ENCODE measurements around the gene CYP27B1. TPM values are rescaled to one million over a fixed set of nuclear protein-coding genes. Genes with fewer than 3 reads are reported as not detected.
"Not testable (repeated sequence)": the region's sequence is repeated elsewhere in the genome, so short reads cannot be mapped to it uniquely, and the experiment has no call there.

The CYP27B1 gene
- total RNA-seq, 1 donor from 2014 or later: 3.8 TPM

DNA sequence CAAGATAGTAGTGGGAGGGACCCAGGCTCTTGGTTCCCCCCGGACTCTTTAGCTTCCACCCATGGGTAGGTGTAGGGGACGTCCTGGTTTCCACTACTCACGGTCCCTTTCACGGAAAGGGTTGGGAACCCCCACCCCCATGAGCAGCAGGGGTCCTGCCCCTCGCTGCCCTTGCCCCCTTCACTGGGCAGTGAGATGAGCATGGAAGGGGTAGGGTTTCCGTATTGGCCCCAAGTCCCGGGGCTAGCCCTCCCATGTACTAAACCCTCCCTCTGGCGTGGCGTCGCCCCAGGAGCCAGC lies 41.1 kb downstream of the CYP27B1 start:
- intact Hi-C loops (cut with micrococcal nuclease): no loop called here

DNA sequence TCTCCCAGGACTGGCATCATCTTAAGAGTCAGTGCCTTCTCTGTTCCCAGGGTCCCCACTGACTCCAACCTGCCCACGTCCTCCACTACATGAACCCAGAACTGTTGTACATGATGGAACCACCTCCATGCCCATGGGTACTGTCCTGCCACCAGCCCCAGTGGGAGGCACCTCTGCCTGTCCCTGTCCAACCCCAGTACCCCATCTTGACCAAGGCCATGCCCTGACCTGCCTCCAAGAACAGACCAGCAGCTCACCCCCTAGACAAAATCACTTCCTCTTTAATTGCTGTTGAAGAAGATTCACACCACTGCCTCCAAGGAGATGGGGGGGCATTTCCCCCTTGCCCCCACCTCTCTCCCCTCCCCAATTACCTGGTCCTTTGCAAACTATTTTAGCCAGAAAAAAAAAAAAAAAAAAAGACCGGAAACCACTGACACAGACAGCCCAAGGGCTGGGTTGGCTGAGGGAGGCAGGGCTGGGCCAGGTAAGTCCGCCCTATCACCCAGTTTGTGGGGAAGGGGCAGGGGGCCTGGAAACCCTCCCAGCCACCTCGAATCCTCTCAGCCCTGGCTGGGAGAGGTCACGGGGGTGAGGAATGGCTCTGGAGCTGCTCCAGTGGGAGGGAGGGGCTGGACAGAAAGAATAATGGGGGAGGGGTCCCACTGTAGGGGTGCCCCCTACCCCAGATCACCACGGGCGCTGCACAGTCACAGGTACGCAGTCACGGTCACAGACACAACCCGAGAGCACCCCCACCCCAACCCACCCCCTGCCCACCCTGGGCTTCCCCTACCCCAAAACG lies 41.7 kb downstream of the CYP27B1 start:
- intact Hi-C loops (cut with micrococcal nuclease): no loop called here

DNA sequence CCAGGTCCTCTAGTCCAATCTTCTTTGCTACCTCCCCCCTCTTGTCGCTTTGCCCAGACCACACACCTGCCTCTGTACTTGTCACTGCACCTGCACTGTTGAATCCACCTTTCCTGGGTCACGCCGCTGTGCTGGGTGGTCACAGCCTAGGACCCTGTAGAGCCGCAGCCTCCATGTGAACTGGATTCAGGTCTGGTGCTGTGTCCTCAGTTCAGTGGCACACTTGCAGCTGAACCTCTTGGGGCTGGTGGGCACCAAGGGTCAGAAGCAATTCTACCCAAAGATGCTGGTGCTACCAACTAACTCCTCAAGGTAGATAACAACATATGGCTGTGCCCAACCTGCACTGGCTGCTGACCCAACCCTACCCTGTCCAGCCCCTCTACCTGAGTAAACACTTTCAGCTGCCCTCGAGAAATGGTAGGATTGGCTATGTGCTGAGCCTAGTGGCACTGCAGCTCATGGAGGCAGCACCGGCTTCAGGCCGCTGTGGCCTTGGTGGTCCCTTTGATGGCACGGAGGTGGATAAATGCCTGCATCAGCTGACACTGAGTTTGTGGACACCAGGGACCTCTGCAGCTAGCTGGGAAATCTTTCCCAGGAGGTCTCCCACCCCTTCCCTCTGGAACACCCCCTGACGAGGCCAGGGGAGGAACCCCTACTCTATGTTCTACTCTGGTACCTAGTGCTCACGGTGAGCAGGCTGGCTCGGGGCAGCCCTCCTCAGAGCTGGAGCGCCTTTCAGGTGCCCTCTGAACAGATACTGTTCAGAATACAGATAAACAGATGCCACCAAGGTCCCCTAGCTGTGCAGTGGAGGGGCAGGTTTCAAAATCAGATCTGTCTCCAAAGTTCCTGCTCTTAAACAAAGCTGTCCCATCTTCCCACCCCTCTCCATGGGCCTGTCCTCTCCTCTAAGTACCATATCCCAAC lies 42.6 kb downstream of the CYP27B1 start:
- intact Hi-C loops (cut with micrococcal nuclease): no loop called here

DNA sequence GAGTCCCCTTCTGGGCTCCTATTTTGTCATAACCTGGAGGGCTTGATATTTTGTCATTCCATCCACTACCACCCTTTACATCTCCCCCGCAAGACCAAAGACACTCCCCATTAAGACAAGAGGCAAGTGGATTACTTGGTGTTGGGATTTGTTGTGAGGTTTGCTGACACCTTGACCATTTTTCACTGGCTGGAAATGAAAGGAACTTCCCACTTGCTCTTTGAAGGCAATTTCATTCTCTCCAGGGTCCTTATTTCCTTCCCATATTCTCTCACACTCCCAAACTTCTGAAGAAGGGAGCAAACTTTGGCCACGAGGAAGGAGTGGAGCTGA lies 43.3 kb downstream of the CYP27B1 start:
- intact Hi-C loops (cut with micrococcal nuclease): no loop called here

DNA sequence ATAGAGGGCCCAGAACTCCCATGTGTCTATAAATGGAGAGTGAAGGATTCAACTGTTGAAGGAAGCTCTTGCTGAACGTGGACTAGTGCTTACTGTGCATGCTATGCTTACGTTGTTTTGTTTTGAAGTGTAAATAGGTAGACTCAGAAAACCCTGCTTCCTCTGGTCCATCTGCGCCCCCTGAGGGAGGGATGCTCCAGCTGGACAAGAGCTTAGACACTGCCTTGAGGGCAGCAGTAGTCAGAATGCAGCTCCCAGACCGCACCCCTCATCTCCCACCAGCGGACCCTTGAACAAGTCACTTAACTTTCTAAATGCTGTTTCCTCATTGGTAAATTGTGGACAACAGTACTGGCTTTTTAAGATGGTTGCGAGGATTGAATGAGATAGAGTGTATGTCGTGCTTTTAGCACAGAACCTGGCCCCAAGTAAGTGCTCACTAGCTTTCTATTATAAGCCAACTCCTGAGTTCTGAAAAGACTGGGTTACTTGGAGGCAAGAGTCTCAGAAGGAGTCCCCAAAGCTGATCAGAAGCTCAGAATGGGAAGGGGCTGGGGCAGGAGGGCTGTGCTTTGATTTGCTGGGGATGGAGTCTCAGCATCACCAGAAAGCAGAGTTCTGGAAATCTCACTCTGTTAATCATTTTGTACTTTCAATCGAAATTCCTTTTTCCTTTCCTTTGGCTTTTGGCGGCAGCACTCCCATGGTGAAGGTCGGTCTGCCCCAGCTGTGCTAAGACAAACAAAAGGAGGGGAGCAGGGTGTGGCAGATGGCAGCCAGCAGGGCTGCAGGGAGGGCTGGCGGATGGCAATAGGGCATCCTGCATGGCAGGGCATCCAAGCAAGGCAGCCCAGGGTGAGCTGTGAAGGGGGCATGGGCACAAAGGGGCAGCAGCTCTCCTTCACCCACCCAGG lies 43.9 kb downstream of the CYP27B1 start:
- intact Hi-C loops (cut with micrococcal nuclease): no loop called here

DNA sequence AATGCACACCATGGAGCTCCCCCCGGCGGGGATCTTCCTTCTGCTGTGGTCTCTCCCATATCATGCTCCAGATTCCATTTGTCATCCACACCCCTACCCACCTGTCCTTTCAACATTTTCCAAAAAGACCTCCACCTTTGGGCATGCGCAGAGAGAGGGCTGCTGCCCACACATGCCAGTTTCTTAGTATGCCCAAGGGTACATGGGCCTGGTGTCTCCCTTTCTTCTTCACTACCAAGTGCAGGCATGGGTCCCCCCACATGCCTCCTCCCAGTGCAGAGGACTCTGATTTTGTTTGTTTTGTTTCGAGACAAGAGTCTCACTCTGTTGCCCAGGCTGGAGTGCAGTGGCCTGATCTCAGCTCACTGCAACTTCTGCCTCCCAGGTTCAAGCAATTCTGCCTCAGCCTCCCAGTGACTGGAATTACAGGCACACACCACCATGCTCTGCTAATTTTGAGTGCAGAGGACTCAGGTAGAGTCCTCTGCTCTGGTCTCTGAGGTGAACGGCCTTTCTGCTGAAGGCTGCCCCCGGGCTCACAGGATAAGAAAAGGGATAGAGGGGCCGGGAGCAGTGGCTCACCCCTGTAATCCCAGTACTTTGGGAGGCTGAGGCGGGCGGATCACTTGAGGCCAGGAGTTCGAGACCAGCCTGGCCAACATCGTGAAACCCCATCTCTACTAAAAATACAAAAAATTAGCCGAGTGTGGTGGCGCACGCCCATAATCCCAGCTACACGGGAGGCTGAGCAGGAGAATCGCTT lies 44.9 kb downstream of the CYP27B1 start:
- intact Hi-C loops (cut with micrococcal nuclease): not testable (repeated sequence)

DNA sequence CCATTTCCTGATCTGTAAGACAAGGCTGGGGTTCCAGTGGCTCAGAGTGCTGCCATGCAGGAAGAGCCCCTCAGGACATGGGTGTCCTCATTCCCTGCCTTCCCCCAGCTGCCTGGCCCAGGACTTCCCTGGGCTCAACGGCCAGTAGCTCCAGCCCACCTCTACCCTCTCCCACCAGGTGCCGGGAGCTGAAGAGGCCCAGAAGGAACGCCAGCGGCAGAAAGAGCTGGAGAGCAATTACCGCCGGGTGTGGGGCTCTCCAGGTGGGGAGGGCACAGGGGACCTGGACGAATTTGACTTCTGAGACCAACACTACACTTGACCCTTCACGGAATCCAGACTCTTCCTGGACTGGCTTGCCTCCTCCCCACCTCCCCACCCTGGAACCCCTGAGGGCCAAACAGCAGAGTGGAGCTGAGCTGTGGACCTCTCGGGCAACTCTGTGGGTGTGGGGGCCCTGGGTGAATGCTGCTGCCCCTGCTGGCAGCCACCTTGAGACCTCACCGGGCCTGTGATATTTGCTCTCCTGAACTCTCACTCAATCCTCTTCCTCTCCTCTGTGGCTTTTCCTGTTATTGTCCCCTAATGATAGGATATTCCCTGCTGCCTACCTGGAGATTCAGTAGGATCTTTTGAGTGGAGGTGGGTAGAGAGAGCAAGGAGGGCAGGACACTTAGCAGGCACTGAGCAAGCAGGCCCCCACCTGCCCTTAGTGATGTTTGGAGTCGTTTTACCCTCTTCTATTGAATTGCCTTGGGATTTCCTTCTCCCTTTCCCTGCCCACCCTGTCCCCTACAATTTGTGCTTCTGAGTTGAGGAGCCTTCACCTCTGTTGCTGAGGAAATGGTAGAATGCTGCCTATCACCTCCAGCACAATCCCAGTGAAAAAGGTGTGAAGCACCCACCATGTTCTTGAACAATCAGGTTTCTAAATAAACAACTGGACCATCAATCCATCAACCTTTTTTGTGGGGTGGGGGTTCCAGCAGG lies 46.0 kb downstream of the CYP27B1 start:
- intact Hi-C loops (cut with micrococcal nuclease): no loop called here

DNA sequence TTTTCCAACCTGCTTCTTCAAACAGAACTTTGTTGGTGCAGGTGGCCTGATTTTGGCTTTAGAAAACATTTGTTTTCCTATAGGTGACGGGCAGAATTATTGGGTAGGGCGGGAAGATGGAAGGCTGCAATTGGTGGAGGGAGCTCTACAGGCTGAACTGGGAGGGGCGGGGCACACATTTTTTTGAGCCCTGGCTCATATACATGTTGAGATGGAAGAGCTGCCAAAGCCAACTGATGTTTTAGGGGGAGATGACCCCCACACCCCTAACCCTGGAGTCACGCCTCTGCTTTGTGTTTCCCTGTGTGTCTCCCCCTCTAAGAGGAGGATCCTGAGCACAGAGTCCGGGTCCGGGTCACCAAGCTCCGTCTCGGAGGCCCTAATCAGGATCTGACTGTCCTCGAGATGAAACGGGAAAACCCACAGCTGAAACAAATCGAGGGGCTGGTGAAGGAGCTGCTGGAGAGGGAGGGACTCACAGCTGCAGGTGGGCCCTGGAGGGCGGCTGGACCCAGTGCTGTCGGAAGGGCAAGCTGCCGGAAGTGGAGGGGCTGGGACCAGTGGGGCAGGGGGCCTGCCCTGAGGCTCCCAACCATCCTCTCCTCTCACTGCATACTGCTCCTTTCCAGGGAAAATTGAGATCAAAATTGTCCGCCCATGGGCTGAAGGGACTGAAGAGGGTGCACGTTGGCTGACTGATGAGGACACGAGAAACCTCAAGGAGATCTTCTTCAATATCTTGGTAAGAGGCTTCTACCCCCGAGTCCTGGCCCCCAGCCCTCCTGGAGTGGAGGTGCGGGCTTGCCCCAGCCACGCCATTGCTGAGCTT lies 46.9 kb downstream of the CYP27B1 start:
- intact Hi-C loops (cut with micrococcal nuclease): no loop called here

DNA sequence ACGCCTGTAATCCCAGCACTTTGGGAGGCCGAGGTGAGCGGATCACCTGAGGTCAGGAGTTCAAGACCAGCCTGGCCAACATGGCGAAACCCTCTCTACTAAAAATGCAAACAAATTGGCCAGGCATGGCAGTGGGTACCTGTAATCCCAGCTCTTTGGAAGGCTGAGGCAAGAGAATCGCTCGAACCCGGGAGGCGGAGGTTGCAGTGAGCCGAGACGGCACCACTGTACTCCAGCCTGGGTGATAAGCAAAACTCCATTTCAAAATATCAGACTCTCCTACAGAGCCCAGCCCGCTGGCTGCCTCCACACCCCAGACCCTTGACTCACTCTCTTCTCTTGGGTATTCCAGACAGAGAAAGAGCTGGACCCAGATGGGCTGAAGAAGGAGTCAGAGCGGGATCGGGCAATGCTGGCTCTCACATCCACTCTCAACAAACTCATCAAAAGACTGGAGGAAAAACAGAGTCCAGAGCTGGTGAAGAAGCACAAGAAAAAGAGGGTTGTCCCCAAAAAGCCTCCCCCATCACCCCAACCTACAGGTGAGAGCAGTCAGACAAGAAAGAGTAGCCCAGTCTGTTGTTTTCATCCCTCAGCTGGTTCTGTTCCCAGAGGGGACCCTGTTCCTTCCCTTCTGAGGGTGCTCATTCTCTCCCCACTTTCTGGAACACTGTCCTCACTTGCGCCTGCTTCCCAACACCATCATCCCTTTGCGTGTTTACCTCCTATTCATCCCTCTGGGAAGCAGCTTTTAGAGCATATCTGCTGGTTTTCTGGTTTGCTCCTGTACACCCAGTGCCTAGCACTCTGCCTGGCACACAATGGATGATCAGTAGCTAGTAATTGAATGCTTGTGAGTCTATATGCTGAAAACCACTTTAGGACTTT lies 48.0 kb downstream of the CYP27B1 start:
- intact Hi-C loops (cut with micrococcal nuclease): no loop called here

DNA sequence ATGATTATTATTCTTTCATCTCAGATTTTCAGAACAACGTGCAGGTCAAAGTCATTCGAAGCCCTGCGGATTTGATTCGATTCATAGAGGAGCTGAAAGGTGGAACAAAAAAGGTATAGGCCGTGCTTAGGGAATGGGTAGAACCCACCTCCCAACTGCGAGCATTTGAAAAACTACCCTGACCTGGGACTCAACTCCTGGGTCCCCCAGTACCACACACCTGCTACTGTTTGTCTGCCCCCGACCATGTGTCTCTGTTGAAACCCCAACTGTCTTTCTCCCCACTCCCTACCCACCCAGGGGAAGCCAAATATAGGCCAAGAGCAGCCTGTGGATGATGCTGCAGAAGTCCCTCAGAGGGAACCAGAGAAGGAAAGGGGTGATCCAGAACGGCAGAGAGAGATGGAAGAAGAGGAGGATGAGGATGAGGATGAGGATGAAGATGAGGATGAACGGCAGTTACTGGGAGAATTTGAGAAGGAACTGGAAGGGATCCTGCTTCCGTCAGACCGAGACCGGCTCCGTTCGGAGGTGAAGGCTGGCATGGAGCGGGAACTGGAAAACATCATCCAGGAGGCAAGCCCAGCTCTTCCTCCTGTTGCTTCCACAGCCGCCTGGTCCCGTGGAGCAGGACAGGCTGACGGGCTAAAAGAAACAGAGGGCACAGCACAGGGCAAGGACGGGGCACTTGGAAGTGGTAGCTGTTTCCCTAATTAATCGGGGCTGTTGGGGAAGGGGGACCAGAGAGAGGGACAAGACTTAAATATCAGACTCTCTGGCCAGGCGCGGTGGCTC lies 48.8 kb downstream of the CYP27B1 start:
- intact Hi-C loops (cut with micrococcal nuclease): no loop called here

DNA sequence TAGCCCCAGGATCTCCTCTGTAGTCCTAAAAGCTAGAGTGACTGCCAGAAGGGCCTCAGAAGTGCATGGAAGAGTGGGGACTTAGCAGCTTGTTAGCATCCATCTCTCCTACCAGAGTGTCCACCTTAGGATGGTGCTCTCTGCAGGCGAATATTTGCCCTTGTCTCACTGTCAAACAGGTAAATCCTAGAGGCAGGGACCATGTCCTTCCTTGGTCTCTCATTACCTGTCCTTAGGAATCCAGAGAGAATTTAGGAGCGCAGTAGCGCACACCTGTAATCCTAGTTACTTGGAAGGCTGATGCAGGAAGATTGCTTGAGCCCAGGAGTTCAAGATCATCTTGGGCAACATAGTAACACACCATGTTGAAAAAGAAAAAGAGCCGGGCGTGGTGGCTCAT lies 49.7 kb downstream of the CYP27B1 start:
- intact Hi-C loops (cut with micrococcal nuclease): no loop called here

DNA sequence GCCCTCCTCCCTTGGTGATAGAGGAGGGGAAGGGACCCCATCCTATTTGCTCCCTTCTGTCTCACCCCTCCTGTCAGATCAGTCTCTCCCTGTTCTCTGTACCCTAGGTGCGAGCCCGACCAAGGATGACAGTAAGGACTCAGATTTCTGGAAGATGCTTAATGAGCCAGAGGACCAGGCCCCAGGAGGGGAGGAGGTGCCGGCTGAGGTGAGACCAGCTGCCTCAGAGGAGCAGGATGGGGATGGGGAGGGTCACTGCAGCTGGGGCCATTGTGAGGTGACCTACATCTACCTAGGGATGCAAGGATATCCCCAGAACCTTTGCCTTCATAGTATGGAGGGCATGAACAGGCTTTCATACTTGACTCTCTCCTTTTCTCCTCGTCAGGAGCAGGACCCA lies 50.6 kb downstream of the CYP27B1 start:
- intact Hi-C loops (cut with micrococcal nuclease): no loop called here

DNA sequence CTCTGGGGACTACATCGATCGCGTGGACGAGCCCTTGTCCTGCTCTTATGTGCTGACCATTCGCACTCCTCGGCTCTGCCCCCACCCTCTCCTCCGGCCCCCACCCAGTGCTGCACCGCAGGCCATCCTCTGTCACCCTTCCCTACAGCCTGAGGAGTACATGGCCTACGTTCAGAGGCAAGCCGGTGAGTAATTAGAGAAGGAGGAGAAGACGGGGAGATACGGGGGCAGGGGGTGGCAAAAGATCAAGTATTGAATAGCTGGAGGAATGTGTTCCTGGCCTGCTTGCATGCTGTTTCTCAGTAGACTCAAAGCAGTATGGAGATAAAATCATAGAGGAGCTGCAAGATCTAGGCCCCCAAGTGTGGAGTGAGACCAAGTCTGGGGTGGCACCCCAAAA lies 51.1 kb downstream of the CYP27B1 start:
- intact Hi-C loops (cut with micrococcal nuclease): no loop called here

DNA sequence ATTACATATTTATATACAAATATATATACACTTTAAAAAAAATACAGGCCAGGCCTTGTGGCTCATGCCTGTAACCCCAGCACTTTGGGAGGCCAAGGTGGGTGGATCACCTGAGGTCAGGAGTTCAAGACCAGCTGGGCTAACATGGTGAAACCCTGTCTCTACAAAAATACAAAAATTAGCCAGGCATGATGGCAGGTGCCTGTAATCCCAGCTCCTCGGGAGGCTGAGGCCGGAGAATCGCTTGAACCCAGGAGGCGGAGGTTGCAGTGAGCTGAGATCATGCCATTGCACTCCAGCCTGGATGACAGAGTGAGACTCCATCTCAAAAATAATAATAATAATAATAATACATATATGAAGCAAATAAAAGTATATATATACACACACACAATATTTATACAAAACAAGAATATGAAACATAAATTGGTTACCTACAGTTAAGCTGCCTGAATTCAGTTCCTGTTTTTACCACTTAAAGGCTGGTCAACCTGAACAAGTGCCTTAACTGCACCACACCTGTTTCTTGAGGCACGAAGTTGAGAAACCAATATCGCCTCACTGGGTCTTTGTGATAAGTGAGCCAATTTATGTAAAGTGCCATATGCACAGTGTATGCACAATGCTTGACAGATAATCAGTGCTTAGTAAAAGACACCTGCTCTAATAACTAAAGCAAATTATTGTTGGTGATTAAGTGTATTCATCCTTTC lies 51.7 kb downstream of the CYP27B1 start:
- intact Hi-C loops (cut with micrococcal nuclease): not testable (repeated sequence)

DNA sequence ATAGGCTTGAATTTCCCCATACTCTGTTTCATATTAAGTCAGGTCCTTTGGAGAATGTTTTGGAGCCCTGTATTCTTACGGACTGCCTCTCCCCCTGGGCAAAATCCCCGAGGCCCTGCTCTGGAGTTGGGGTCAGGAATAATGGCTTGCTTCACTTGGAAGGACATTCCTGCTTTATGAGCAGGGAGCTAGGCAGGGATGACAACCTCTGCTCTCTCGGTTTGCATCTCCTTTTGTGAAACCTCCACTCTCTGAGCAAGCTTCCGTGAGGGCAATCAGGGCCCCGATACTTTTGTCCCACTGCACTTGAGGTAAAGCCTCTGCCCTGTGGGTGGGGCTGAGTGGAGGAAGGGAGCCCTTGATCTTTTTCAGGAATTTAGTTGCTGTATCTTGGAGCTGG lies 53.7 kb downstream of the CYP27B1 start:
- intact Hi-C loops (cut with micrococcal nuclease): no loop called here

DNA sequence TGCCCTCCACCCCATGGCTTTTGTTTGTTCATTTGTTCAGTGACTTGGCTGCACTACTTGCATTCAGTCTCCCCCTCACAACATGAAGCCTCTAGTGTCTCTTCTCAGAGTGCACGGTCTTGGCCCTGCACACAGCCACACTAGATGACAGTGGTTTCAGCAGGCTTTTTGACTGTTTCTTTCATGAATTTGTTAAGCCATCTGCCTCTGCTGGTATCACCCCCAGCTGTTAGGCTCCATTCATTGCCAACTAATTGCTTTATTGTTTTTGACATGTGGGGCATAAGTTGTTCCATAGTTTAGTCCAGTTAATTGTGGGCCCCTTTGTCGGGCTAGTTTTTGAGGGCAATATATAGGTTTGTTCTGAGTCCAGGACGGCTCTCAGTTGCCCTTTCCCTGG lies 54.2 kb downstream of the CYP27B1 start:
- intact Hi-C loops (cut with micrococcal nuclease): no loop called here

Measured in T-helper 1 cell treated with Interleukin-12 subunit alpha and Interleukin-12 subunit beta and Interleukin-4 antibody, amounts not matched to agents 30 ng/mL and 1 ng/mL, for 36 hours (primary cell).